ENCODE measurements around the gene CAMSAP1.
"Not testable (repeated sequence)": the region's sequence is repeated elsewhere in the genome, so short reads cannot be mapped to it uniquely, and the experiment has no call there.

GRCh38 chr9:135916227-135916626 is 8.9 kb upstream of the CAMSAP1 start:
- TF ChIP-seq, protein P1, sequence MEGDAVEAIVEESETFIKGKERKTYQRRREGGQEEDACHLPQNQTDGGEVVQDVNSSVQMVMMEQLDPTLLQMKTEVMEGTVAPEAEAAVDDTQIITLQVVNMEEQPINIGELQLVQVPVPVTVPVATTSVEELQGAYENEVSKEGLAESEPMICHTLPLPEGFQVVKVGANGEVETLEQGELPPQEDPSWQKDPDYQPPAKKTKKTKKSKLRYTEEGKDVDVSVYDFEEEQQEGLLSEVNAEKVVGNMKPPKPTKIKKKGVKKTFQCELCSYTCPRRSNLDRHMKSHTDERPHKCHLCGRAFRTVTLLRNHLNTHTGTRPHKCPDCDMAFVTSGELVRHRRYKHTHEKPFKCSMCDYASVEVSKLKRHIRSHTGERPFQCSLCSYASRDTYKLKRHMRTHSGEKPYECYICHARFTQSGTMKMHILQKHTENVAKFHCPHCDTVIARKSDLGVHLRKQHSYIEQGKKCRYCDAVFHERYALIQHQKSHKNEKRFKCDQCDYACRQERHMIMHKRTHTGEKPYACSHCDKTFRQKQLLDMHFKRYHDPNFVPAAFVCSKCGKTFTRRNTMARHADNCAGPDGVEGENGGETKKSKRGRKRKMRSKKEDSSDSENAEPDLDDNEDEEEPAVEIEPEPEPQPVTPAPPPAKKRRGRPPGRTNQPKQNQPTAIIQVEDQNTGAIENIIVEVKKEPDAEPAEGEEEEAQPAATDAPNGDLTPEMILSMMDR (IDR thresholded peaks at IDR 0.05) = not testable (repeated sequence)
- TF ChIP-seq POLR2A, POLR2AphosphoS5 (IDR thresholded peaks at IDR 0.05): not testable (repeated sequence)
